Activated CD4-positive, CD25-positive, alpha-beta regulatory T cell treated with anti-CD3 and anti-CD28 coated beads, Interleukin-2, amount 50 U/mL, for 24 hours (primary cell): ENCODE results near the gene TNS1.

Source experiments
- ATAC-seq, 2 donors: fragments of 150-1000 bp; cut with Tn5 transposase; one replicate each; pipeline ENCODE4 v1.10.0; 2021; ENCODE audit warnings: mild to moderate bottlenecking in 1 of 2, moderate library complexity in 1 of 2

TNS1 gene

GRCh38 chr2:217861334-217861877, 141.4 kb downstream of the TNS1 start:
- ATAC-seq, result no peak

DNA sequence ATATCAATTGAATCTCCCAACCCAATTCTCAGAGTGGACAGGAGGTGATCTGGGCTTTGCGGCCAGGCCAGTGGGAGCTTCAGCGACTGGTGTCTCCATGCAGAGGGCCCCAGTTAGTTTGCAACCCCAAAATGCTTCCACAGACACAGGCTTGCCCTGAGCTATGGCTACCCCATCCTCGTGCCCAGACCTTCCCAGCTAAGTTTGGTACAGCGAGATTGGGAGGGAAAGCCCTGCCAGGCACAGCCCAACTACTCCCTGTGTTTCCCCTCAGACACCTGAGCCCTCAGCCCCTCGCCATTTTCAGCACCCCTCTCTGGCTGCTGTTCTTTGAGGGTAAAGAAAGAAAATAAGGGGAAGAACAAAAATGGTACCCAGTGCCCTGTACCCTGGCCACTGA, 142.9 kb downstream of the TNS1 start:
- ATAC-seq, result no peak

DNA sequence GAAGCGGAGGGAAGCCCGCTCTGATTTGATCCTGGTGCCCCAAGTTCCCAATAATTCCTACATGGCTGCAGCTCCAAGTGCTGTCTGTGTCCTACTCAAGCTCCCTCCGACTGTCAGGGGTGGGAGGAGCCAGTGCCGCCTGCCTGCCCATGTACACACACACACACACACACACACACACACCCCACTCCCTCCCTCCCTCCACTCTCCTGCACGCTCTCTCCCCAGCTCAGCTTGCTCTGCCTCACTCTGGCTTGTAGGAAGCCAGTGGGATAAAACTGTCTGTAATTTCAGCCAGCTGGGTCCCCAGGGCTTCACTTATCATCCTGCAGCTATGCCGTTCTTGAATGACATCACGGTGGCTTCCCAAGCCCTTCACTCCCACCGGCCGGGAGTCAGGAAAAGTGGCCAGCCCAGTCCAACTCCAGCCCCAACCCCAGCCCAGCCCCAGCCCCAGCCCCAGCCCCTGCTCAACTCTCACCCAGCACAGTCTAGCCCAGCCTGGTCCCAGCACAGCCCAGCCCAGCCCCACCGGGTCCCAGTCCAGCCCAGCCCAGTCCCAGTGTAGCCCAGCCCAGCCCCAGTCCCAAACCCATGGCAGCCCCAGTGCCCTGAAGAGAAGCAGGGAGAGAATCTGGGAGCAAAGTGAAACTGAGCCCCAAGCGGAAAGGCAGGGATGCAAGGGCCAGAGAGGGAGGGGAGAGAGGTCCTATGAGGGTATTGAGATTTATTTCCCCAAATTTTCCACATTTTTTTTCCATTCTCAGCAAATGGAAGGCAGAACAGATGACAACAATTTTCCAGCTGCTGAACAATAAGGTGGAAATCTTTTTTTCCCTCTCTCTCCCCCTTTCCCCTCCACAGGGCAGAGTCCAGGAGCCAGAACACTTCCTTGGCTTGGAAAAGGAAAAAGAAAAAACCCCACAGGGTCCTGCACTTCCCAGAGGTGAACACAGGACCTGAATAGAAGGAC, 144.0 kb downstream of the TNS1 start:
- ATAC-seq, result no peak

GRCh38 chr2:217857624-217858506, 144.9 kb downstream of the TNS1 start:
- ATAC-seq, result no peak

DNA sequence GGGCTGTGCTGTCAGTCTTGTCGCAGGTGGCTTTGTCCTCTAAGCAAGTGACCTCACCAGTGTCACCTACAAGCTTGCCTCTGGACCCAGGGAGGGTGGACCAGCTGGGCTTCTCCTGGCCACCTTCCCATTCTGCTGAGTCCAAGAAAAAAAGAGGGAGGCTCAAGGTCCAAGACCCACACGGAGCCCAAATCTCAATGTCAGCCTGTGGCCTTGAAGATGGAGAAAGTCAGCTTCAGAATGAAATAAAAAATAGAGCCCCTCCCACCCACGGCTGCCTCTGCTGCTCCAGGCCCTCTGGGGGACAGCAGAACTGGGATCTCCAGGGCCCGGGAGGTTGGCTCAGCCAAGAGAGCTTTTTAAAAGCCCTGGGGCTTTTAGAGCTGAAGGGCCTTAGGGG, 145.9 kb downstream of the TNS1 start:
- no peak for ATAC-seq

- no peak for ATAC-seq
Observed at GRCh38 chr2:217856159-217856558, 146.6 kb downstream of the TNS1 start.

- no peak for ATAC-seq
Observed at GRCh38 chr2:217854684-217855420, 147.9 kb downstream of the TNS1 start.

DNA sequence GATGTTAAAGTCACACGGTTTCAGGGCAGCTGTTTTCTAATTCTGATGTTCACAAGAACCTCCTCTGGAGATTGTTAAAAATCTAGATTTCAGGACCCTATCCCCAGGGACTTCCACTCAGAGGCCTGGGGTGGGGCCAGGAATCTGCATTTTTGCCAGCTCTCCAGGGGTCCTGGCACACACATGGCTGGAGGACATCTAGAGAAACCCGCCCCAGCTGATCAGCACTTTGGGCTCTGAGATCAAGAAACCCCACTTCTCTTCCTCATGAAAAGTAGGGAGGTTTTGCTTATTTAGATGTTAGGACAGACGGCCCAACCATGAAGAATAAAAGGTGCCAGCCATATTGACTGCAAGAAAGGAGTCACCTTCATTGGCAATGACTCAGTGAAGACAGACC, 148.8 kb downstream of the TNS1 start:
- ATAC-seq, result no peak

GRCh38 chr2:217853301-217853881, 149.4 kb downstream of the TNS1 start:
- ATAC-seq, result no peak

- ATAC-seq, result no peak
Observed at GRCh38 chr2:217852555-217853211, 150.1 kb downstream of the TNS1 start.

GRCh38 chr2:217851191-217852020, 151.4 kb downstream of the TNS1 start:
- ATAC-seq, result no peak

DNA sequence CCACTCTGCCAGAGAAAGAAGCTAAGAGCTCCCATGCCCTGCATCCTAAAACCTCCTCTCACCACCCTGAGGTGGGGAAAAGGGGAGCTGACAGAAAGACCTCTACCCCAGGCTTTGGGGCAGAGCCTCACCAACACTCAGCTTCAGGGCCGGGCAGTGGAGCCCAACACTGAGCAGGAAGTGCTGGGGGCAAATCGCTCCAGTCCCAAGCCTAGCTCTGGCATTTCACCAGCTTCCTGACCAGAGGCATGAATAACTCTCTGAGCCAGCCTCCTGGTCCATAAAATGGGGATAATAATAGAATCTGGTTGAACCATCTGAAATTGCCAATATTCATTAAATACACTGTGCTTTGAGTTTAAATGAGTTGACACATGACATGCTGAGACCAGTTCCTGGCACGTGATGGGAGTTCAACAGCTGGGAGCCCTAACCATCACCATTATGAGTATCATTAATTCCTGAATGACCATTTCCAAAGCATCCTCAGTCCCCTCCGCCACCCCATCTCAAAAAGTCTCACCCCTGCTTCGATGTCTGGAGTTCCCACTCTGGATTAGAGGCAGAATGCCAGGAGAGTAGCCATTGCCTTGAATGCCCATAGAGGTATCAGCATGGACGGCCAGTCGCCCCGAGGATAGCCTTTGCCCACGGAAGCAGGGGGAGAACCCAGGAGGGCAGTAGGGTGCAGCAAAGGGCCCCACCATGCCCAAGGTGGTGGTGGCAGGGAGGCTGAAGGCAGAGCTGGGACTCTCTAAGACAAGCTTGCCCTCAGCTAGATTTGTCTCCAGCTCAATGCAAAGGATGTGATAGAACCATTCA, 153.4 kb downstream of the TNS1 start:
- ATAC-seq, result no peak

DNA sequence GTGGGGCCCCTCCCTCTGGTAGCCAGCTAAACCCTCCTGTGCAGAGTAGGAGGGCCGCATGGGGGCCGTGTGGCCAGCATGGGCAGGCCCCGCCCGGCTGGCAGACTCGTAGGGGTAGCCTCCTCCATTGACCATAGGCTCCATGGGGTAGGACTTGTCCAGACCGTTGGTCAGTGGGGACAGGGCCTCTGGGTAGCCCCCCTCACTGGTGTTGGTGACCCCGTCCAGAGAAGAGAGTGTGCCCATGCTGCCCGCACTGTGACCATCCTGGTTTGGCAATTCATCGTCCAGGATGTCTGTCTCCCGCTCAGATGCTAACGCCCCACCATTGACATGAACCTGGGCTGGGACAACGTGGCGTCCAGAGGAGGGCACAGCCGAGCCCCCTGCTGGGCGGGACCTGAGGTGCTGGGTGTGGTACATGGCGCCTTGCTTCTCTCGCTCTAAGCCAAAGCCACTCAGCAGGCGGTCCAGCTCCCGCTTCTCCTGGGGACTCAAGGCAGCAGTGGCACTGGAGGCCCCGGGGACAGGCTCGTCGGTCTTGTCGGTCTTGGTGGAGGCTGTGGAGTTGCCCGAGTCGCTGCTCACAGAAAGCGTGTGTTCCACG, 154.3 kb downstream of the TNS1 start:
- ATAC-seq, result no peak

DNA sequence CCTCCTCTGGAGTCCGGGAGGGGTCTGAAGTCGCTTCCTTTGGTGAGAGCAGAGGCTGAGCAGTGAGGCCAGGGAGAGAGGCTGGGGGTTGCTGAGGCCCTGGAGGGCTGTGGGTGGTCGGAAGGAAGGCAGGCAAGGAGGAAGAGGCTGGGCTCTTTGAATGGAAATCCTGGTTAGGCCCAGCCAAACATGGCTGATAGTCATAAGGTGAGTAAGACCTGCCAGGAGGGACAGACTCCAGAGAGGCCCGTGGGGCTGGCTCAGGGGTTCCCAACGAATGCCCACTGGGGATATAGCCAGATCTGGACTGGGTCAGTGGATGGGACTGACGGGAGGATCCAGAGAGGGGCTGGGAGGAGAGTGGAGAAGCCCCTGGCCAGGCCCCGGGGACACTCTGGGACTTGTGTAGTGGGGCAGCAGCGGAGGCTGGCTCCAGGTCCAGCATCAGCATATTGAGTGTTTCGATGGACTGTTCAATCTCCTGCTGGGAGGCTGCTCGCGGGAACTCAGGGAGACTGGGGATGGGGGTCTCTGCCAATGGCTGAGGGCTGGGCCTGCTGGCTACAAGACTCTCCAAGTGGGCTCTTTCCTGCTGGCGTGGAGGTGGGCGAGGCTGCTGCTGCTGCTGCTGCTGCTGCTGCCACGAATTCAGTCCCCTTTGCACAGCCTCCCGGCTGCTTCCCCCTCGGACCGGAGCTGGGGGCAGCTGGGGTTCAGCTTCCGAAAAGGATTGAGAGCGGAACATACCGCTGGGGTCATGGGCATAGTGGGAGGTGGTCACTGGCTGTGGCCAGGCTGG, 155.0 kb downstream of the TNS1 start:
- no peak for ATAC-seq

GRCh38 chr2:217847115-217847514, 155.7 kb downstream of the TNS1 start:
- no peak for ATAC-seq

- ATAC-seq, result no peak
Observed at GRCh38 chr2:217846321-217846743, 156.5 kb downstream of the TNS1 start.

DNA sequence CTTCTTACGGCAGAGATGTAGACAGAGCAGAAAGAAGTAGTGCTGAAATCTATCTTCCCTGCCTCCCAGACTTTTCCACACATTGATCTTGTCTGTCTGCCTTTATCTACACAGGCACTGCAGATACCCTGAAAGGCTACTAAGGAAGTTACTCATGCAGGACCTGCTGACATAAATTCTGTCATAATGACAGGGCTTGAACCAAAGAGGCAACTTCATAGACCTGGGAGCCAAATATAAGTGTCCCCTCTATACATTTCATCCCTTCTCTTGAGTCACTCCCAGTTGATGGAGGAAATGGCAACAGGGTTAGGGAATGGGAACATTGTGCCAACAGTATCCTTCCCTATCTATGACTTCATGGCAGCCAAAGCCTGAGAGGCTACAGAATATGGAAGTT, 157.5 kb downstream of the TNS1 start:
- ATAC-seq, result no peak

- no peak for ATAC-seq
Observed at GRCh38 chr2:217844696-217845095, 158.1 kb downstream of the TNS1 start.
